Pancreas (tissue), 10 donors: ENCODE data around the gene MEGF6. TPM values are rescaled to one million over a fixed set of nuclear protein-coding genes. Genes with fewer than 3 reads are reported as not detected.

Experiments used
- ATAC-seq, 4 donors: fragments of 200-7000 bp; cut with Tn5 transposase; one replicate each; pipeline versions ENCODE4 v1.8.0 to v1.9.1; 2020; ENCODE audit warnings: mild to moderate bottlenecking in 4 of 4, moderate library complexity in 4 of 4
- DNase-seq, 6 donors: peaks; one replicate each; pipeline ENCODE4 v3.0.0-alpha.2; 2020
- FAIRE-seq: peaks from 2 replicates; lab custom pipeline; 2012; peaks lifted over from hg19 to GRCh38; lab: Jason Lieb, UNC
- H3K27ac ChIP-seq, 4 donors: fragments of 200-600 bp; sonication (generic); 1 replicate in 3 of 4; 2 replicates in 1 of 4; pipeline versions ENCODE4 v1.5.0 to v1.8.0; 2020
- H3K27me3 ChIP-seq, 4 donors: fragments of 200-600 bp; one replicate each; pipeline ENCODE4 v1.8.0; 2021
- H3K36me3 ChIP-seq, 3 donors: fragments of 200-600 bp; sonication (generic) in 1 of 3; one replicate each; pipeline versions ENCODE4 v1.5.0 to v1.8.0; 2020 to 2021
- H3K4me1 ChIP-seq, 3 donors: fragments of 200-600 bp; one replicate each; pipeline ENCODE4 v1.8.0; 2021
- H3K4me3 ChIP-seq, 4 donors: fragments of 200-600 bp; sonication (generic) in 2 of 4; one replicate each; pipeline versions ENCODE4 v1.5.0 to v1.8.0; 2020 to 2021
- H3K9me3 ChIP-seq, 4 donors: fragments of 200-600 bp; one replicate each; pipeline ENCODE4 v1.8.0; 2021
- CTCF ChIP-seq, 4 donors: fragments of 200-600 bp; sonication (generic) in 3 of 4; IDR thresholded peaks; one replicate each; pipeline versions ENCODE4 v1.5.0 to v1.8.0; 2021; ENCODE audit warnings: antibody characterized with exemption in 4 of 4
- WGBS, 2 donors: extraction: QIAGEN DNeasy Blood & Tissue Kit; methylation state at CpG; one replicate each; pipeline ENCODE4 v1.1.7; 2013; 5-methylcytosine and 5-hydroxymethylcytosine counted together
- intact Hi-C, 3 donors: fragments of 100-400 bp; cut with DNase I; formaldehyde crosslinking; loops; one replicate each; pipeline versions ENCODE4 v1.11.1 to v1.14.2; 2022
- polyA plus RNA-seq, 2 donors: library from polyadenylated mRNA; stranded (reverse); fragments of 200-250 nt; gene quantifications; one replicate each; pipeline ENCODE4 v1.2.3, GENCODE V29; 2013
- total RNA-seq, 6 donors: library from RNA; stranded (reverse); fragmentation: NEBNext Ultra II Directional in 4 of 6; extraction: Animal tissue kit (Norgen Biotek cat#: 25700) in 4 of 6; gene quantifications; one replicate each; pipeline versions ENCODE4 v1.2.1 to v1.2.4, GENCODE V29; 2021 to 2023
- donor health status: healthy with polysubstance abuse.
- donor health status: DM: no; HTN: no; CAD: no; lungs with moderate emphysema.
- donor health status: DM: no; HTN: no; CAD: no.
- donor health status: control.
- donor health status: control.
- donor health status: Bipolar disorder and iron deficiency.
- donor health status: DM: yes; HTN: yes; CAD: no.
- donor health status: DM: no; HTN: no; CAD: no.
- donor health status: DM: no; HTN: no; CAD: no.
- donor health status: DM: yes; HTN: yes; CAD: no.

Gene MEGF6
- total and polyA plus RNA-seq, 8 donors: 2.6 to 20.0 (median 8.4) TPM

GRCh38 chr1:3638027-3638426 lies 26.7 kb upstream of the MEGF6 start:
- ATAC-seq (no peak), DNase-seq (no peak), FAIRE-seq (no peak)
- Histone ChIP-seq H3K27me3 (no peaks in the 10 kb centered on the region), H3K9me3 (no peaks in the 10 kb centered on the region), H3K36me3 (peaks cover 0 to 19% (median 5%) of the 10 kb centered on the region in 3 donors), H3K4me1 (no peaks in the 10 kb centered on the region), H3K27ac (no peak overlapping the region), H3K4me3 (no peak overlapping the region)
- TF ChIP-seq CTCF (IDR thresholded peaks at IDR 0.05): no peak
- 95 to 96% methylated on average over 12 of the region's 12 CpGs for WGBS, 2 donors
- intact Hi-C loops: loop anchor here in 1 of 3 donors (10.0 kb wide), 1 partner anchor 143 kb away; no protein-coding TSS in a partner anchor

GRCh38 chr1:3636531-3636930 lies 25.2 kb upstream of the MEGF6 start:
- intact Hi-C loops: loop anchor here in 1 of 3 donors (10.0 kb wide), 1 partner anchor 142 kb away; no protein-coding TSS in a partner anchor
- ATAC-seq: no peak
- no peak for FAIRE-seq

GRCh38 chr1:3636080-3636479 lies 24.8 kb upstream of the MEGF6 start:
- intact Hi-C loops: loop anchor here in 1 of 3 donors (10.0 kb wide), 1 partner anchor 141 kb away; no protein-coding TSS in a partner anchor
- no peak overlapping the region for H3K27ac ChIP-seq
- H3K4me3 ChIP-seq: no peak overlapping the region
- no peak for TF ChIP-seq CTCF (IDR thresholded peaks at IDR 0.05)
- no peaks in the 10 kb centered on the region for H3K9me3 ChIP-seq
- ATAC-seq (no peak), DNase-seq (no peak), FAIRE-seq (no peak)
- peaks cover 0 to 28% (median 5%) of the 10 kb centered on the region in 3 donors for H3K36me3 ChIP-seq
- WGBS, 2 donors: 94 to 95% methylated on average over 14 of the region's 14 CpGs
- H3K27me3 ChIP-seq: no peaks in the 10 kb centered on the region
- no peaks in the 10 kb centered on the region for H3K4me1 ChIP-seq

More at GRCh38 chr1:3636531-3636930, 25.2 kb upstream of the MEGF6 start:
- Histone ChIP-seq H3K27ac (no peak overlapping the region), H3K9me3 (no peaks in the 10 kb centered on the region), H3K4me1 (no peaks in the 10 kb centered on the region), H3K36me3 (peaks cover 0 to 23% (median 5%) of the 10 kb centered on the region in 3 donors), H3K4me3 (no peak overlapping the region), H3K27me3 (no peaks in the 10 kb centered on the region)
- WGBS, 2 donors: 90 to 91% methylated on average over 11 of the region's 11 CpGs
- DNase-seq: no peak
- no peak for TF ChIP-seq CTCF (IDR thresholded peaks at IDR 0.05)

GRCh38 chr1:3634059-3634800 lies 22.9 kb upstream of the MEGF6 start:
- intact Hi-C loops: loop anchor here in 1 of 3 donors (10.0 kb wide), 1 partner anchor 139 kb away; no protein-coding TSS in a partner anchor
- FAIRE-seq: no peak

More at GRCh38 chr1:3634059-3634800, 22.9 kb upstream of the MEGF6 start:
- WGBS, 2 donors: 95% methylated on average over 22 of the region's 22 CpGs
- Histone ChIP-seq H3K9me3 (no peaks in the 10 kb centered on the region), H3K36me3 (peaks cover 0 to 35% (median 9%) of the 10 kb centered on the region in 3 donors), H3K4me1 (no peaks in the 10 kb centered on the region), H3K27ac (no peak overlapping the region), H3K4me3 (no peak overlapping the region), H3K27me3 (no peaks in the 10 kb centered on the region)
- TF ChIP-seq CTCF (IDR thresholded peaks at IDR 0.05): no peak
- no peak for ATAC-seq
- DNase-seq: no peak
